Measurements from ENCODE around the gene PLN. TPM values are rescaled to one million over a fixed set of nuclear protein-coding genes. Genes with fewer than 3 reads are reported as not detected.

Gene PLN
- total RNA-seq, 5 donors from 2014 or later (not counting 1 experiment from before 2014, with no cell fraction given) = 0.13 to 0.23 TPM; not detected in 3

GRCh38 chr6:118567974-118568373, 19.9 kb downstream of the PLN start:
- Histone ChIP-seq H3K27ac (ENCODE audit: low read length) (no peak overlapping the region), H3K36me3 (ENCODE audit: control insufficient read depth in 2 of 2, extremely low read depth in 1 of 2, insufficient read depth in 1 of 2, low read length in 1 of 2) (peaks cover 0 to 11% of the 10 kb centered on the region in 2 donors), H3K27me3 (replicated peaks in 1 of 2; ENCODE audit: control insufficient read depth in 2 of 2, extremely low read depth in 1 of 2, insufficient read depth in 2 of 2, low read length in 1 of 2) (no peaks in the 10 kb centered on the region), H3K4me1 (ENCODE audit: control insufficient read depth in 1 of 2, extremely low read depth in 1 of 2, insufficient read depth in 2 of 2, low read length in 2 of 2) (peaks cover 0 to 2% of the 10 kb centered on the region in 2 experiments), H3K4me3 (ENCODE audit: control insufficient read depth in 1 of 2, extremely low read depth in 1 of 2, low read length in 1 of 2) (no peak overlapping the region), H3K9me3 (no peaks in the 10 kb centered on the region)
- no peaks in the 10 kb centered on the region for H3K27me3 Mint-ChIP-seq
- no peak overlapping the region for H3K4me3 Mint-ChIP-seq
- no CpG with 5 or more reads among the region's 3 CpGs for WGBS (ENCODE audit: insufficient coverage)
- POLR2A ChIA-PET = interaction anchor here (0.5 to 0.7 kb wide), 3 partner anchors 11 to 234 kb away, joined by 3 to 8 read pairs (median 3); no protein-coding TSS in a partner anchor
- peak overlapping the region in 1 of 2 donors; percentile 81 for H3K27ac Mint-ChIP-seq
- ATAC-seq (replicated peaks in 1 of 4) (no peak), DNase-seq (no peak)
- CTCF ChIA-PET = interaction anchor here in 1 of 2 donors (0.6 to 1.4 kb wide), 4 partner anchors 12 to 542 kb away, joined by 3 to 4 read pairs (median 4); no protein-coding TSS in a partner anchor
- peaks cover 7% of the 10 kb centered on the region for H3K36me3 Mint-ChIP-seq
- H3K4me1 Mint-ChIP-seq = peaks cover 45 to 48% (median 46%) of the 10 kb centered on the region in 3 donors
- peaks cover 0 to 1% (median 0%) of the 10 kb centered on the region in 3 donors for H3K9me3 Mint-ChIP-seq

- peaks cover 19% of the 10 kb centered on the region for H3K36me3 Mint-ChIP-seq
- Histone ChIP-seq H3K36me3 (ENCODE audit: control insufficient read depth in 2 of 2, extremely low read depth in 1 of 2, insufficient read depth in 1 of 2, low read length in 1 of 2) (peaks cover 2 to 17% of the 10 kb centered on the region in 2 donors), H3K27ac (ENCODE audit: low read length) (no peak overlapping the region), H3K4me3 (ENCODE audit: control insufficient read depth in 1 of 2, extremely low read depth in 1 of 2, low read length in 1 of 2) (no peak overlapping the region), H3K27me3 (replicated peaks in 1 of 2; ENCODE audit: control insufficient read depth in 2 of 2, extremely low read depth in 1 of 2, insufficient read depth in 2 of 2, low read length in 1 of 2) (no peaks in the 10 kb centered on the region), H3K4me1 (ENCODE audit: control insufficient read depth in 1 of 2, extremely low read depth in 1 of 2, insufficient read depth in 2 of 2, low read length in 2 of 2) (peaks cover 0 to 2% of the 10 kb centered on the region in 2 experiments), H3K9me3 (peaks cover 5% of the 10 kb centered on the region)
- WGBS (ENCODE audit: insufficient coverage) = no CpG with 5 or more reads among the region's 1 CpG
- H3K27ac Mint-ChIP-seq = peak overlapping the region in 1 of 2 donors; percentile 48
- ChIA-PET CTCF (interaction anchor here in 1 of 2 donors (0.9 kb wide), 1 partner anchor 284 kb away, joined by 3 read pairs; no protein-coding TSS in a partner anchor), POLR2A (interaction anchor here in 1 of 2 donors (0.6 kb wide), 1 partner anchor 232 kb away, joined by 5 read pairs; no protein-coding TSS in a partner anchor)
- peaks cover 45 to 47% (median 47%) of the 10 kb centered on the region in 3 donors for H3K4me1 Mint-ChIP-seq
- peaks cover 6 to 12% (median 7%) of the 10 kb centered on the region in 3 donors for H3K9me3 Mint-ChIP-seq
- ATAC-seq (replicated peaks in 1 of 4) = no peak
- H3K27me3 Mint-ChIP-seq = no peaks in the 10 kb centered on the region
- DNase-seq = no peak
- no peak overlapping the region for H3K4me3 Mint-ChIP-seq
These were observed 21.4 kb downstream of the PLN start for GRCh38 chr6:118569498-118569897.

GRCh38 chr6:118571121-118571520, 23.0 kb downstream of the PLN start:
- Mint-ChIP-seq H3K4me1 (peaks cover 33 to 34% (median 34%) of the 10 kb centered on the region in 3 donors), H3K27ac (peak overlapping the region in 1 of 2 donors; percentile 39), H3K27me3 (no peaks in the 10 kb centered on the region), H3K36me3 (peaks cover 29% of the 10 kb centered on the region), H3K9me3 (peaks cover 6 to 27% (median 12%) of the 10 kb centered on the region in 3 donors), H3K4me3 (no peak overlapping the region)
- WGBS (ENCODE audit: insufficient coverage) = no CpG with 5 or more reads among the region's 2 CpGs
- H3K27me3 ChIP-seq (replicated peaks in 1 of 2; ENCODE audit: control insufficient read depth in 2 of 2, extremely low read depth in 1 of 2, insufficient read depth in 2 of 2, low read length in 1 of 2) = no peaks in the 10 kb centered on the region
- no peak for DNase-seq
- H3K27ac ChIP-seq (ENCODE audit: low read length) = no peak overlapping the region
- no peaks in the 10 kb centered on the region for H3K4me1 ChIP-seq (ENCODE audit: control insufficient read depth in 1 of 2, extremely low read depth in 1 of 2, insufficient read depth in 2 of 2, low read length in 2 of 2)
- peaks cover 4 to 15% of the 10 kb centered on the region in 2 donors for H3K36me3 ChIP-seq (ENCODE audit: control insufficient read depth in 2 of 2, extremely low read depth in 1 of 2, insufficient read depth in 1 of 2, low read length in 1 of 2)
- ChIA-PET CTCF (interaction anchor here (0.6 to 1.1 kb wide), 3 partner anchors 12 to 1258 kb away, joined by 3 to 6 read pairs (median 4); partner anchors contain the start of gene PLN (in 1 of the 2)), POLR2A (no interaction called here)
- ATAC-seq (replicated peaks in 1 of 4) = no peak
- peaks cover 8% of the 10 kb centered on the region for H3K9me3 ChIP-seq
- no peak overlapping the region for H3K4me3 ChIP-seq (ENCODE audit: control insufficient read depth in 1 of 2, extremely low read depth in 1 of 2, low read length in 1 of 2)

GRCh38 chr6:118574051-118574865, 26.2 kb downstream of the PLN start:
- Histone ChIP-seq H3K9me3 (peaks cover 10% of the 10 kb centered on the region), H3K36me3 (ENCODE audit: control insufficient read depth in 2 of 2, extremely low read depth in 1 of 2, insufficient read depth in 1 of 2, low read length in 1 of 2) (peaks cover 4 to 26% of the 10 kb centered on the region in 2 donors), H3K4me1 (ENCODE audit: control insufficient read depth in 1 of 2, extremely low read depth in 1 of 2, insufficient read depth in 2 of 2, low read length in 2 of 2) (no peaks in the 10 kb centered on the region), H3K4me3 (ENCODE audit: control insufficient read depth in 1 of 2, extremely low read depth in 1 of 2, low read length in 1 of 2) (no peak overlapping the region), H3K27me3 (replicated peaks in 1 of 2; ENCODE audit: control insufficient read depth in 2 of 2, extremely low read depth in 1 of 2, insufficient read depth in 2 of 2, low read length in 1 of 2) (no peaks in the 10 kb centered on the region), H3K27ac (ENCODE audit: low read length) (no peak overlapping the region)
- peaks cover 18 to 21% (median 20%) of the 10 kb centered on the region in 3 donors for H3K4me1 Mint-ChIP-seq
- 96% methylated on average over 9 of the region's 13 CpGs for WGBS (ENCODE audit: insufficient coverage)
- POLR2A ChIA-PET = interaction anchor here in 1 of 2 donors (0.7 kb wide), 1 partner anchor 15 kb away, joined by 7 read pairs; no protein-coding TSS in a partner anchor
- peaks cover 11 to 47% (median 21%) of the 10 kb centered on the region in 3 donors for H3K9me3 Mint-ChIP-seq
- peaks cover 55% of the 10 kb centered on the region for H3K36me3 Mint-ChIP-seq
- peak overlapping the region in 1 of 2 donors; percentile 78 for H3K27ac Mint-ChIP-seq
- ATAC-seq (replicated peaks in 1 of 4) = no peak
- CTCF ChIA-PET = interaction anchor here (0.6 to 1.1 kb wide), 4 partner anchors 9 to 228 kb away, joined by 3 read pairs; no protein-coding TSS in a partner anchor
- H3K27me3 Mint-ChIP-seq = no peaks in the 10 kb centered on the region
- no peak for DNase-seq
- H3K4me3 Mint-ChIP-seq = no peak overlapping the region

- ATAC-seq (replicated peaks in 1 of 4) (no peak), DNase-seq (no peak)
- 25% methylated on average over 1 of the region's 4 CpGs for WGBS (ENCODE audit: insufficient coverage)
- Histone ChIP-seq H3K27ac (ENCODE audit: low read length) (no peak overlapping the region), H3K36me3 (ENCODE audit: control insufficient read depth in 2 of 2, extremely low read depth in 1 of 2, insufficient read depth in 1 of 2, low read length in 1 of 2) (peaks cover 4 to 28% of the 10 kb centered on the region in 2 donors), H3K4me1 (ENCODE audit: control insufficient read depth in 1 of 2, extremely low read depth in 1 of 2, insufficient read depth in 2 of 2, low read length in 2 of 2) (no peaks in the 10 kb centered on the region), H3K27me3 (replicated peaks in 1 of 2; ENCODE audit: control insufficient read depth in 2 of 2, extremely low read depth in 1 of 2, insufficient read depth in 2 of 2, low read length in 1 of 2) (no peaks in the 10 kb centered on the region), H3K4me3 (ENCODE audit: control insufficient read depth in 1 of 2, extremely low read depth in 1 of 2, low read length in 1 of 2) (no peak overlapping the region), H3K9me3 (peaks cover 10% of the 10 kb centered on the region)
- H3K4me1 Mint-ChIP-seq = peaks cover 7 to 17% (median 9%) of the 10 kb centered on the region in 3 donors
- no peaks in the 10 kb centered on the region for H3K27me3 Mint-ChIP-seq
- H3K36me3 Mint-ChIP-seq = peaks cover 81% of the 10 kb centered on the region
- ChIA-PET CTCF (interaction anchor here in 1 of 2 donors (0.6 to 1.0 kb wide), 2 partner anchors 12 to 14 kb away, joined by 3 to 7 read pairs; no protein-coding TSS in a partner anchor), POLR2A (no interaction called here)
- peak overlapping the region; percentile 61 to 68 for H3K27ac Mint-ChIP-seq
- H3K4me3 Mint-ChIP-seq = no peak overlapping the region
- peaks cover 14 to 57% (median 28%) of the 10 kb centered on the region in 3 donors for H3K9me3 Mint-ChIP-seq
These were observed 29.9 kb downstream of the PLN start for GRCh38 chr6:118577972-118578371.

- CTCF ChIA-PET = interaction anchor here (1.0 to 2.1 kb wide), 2 partner anchors 13 kb away, joined by 3 to 9 read pairs; no protein-coding TSS in a partner anchor
- DNase-seq = no peak
- peaks cover 4 to 31% of the 10 kb centered on the region in 2 donors for H3K36me3 ChIP-seq (ENCODE audit: control insufficient read depth in 2 of 2, extremely low read depth in 1 of 2, insufficient read depth in 1 of 2, low read length in 1 of 2)
These were observed 30.5 kb downstream of the PLN start for GRCh38 chr6:118578617-118579016.

More at GRCh38 chr6:118578617-118579016, 30.5 kb downstream of the PLN start:
- H3K4me3 ChIP-seq (ENCODE audit: control insufficient read depth in 1 of 2, extremely low read depth in 1 of 2, low read length in 1 of 2) = no peak overlapping the region
- H3K27ac ChIP-seq (ENCODE audit: low read length) = no peak overlapping the region
- Mint-ChIP-seq H3K27ac (no peak overlapping the region), H3K4me1 (peaks cover 7 to 20% (median 9%) of the 10 kb centered on the region in 3 donors), H3K27me3 (no peaks in the 10 kb centered on the region), H3K36me3 (peaks cover 80% of the 10 kb centered on the region), H3K4me3 (no peak overlapping the region), H3K9me3 (peaks cover 14 to 53% (median 28%) of the 10 kb centered on the region in 3 donors)
- H3K4me1 ChIP-seq (ENCODE audit: control insufficient read depth in 1 of 2, extremely low read depth in 1 of 2, insufficient read depth in 2 of 2, low read length in 2 of 2) = no peaks in the 10 kb centered on the region
- no peak for ATAC-seq (replicated peaks in 1 of 4)
- POLR2A ChIA-PET = no interaction called here
- WGBS (ENCODE audit: insufficient coverage) = 100% methylated on average over 4 of the region's 12 CpGs
- H3K27me3 ChIP-seq (replicated peaks in 1 of 2; ENCODE audit: control insufficient read depth in 2 of 2, extremely low read depth in 1 of 2, insufficient read depth in 2 of 2, low read length in 1 of 2) = no peaks in the 10 kb centered on the region
- H3K9me3 ChIP-seq = peaks cover 10% of the 10 kb centered on the region

Data from T-cell (primary cell).